KBM-7 (cell line): ENCODE data around the gene PAK1.

Experiments used
- DNase-seq: peaks from one replicate; pipeline ENCODE4 v3.0.0-alpha.2; 2015
- in situ Hi-C: fragments of 300-500 bp; cut with MboI; formaldehyde crosslinking; loops from 2 replicates; pipeline ENCODE4 v1.14.3; 2020; ENCODE audit warnings: low sequenced_read_pairs, low pct_unique_long_range_greater_than_20kb, mixed read lengths

The PAK1 gene

DNA sequence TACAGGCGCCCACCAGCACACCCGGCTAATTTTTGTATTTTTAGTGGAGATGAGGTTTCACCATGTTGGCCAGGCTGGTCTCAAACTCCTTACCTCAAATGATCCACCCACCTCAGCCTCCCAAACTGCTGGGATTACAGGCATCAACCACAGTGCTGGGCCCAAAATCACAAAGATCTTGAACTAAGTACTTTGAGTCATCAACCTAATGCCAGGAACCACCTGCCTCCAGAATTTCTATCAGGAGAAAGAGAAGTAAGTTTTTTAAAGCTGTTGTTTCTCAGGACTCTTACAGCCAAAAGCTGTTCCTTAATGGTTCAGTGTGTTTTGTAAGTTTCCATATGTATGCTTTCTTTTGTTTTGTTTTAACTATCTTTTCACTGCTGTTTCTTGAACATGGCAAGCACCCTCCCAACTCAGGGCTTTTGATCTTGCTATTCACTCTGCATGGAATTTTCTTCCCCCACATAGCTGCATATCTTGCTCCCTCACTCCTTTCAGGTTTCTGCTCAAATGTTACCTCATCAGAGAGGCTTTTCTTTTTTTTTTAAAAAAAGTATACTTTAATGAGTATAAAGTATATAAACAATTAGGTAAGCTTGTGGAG lies 6.0 kb upstream of the PAK1 start:
- in situ Hi-C loops: no loop called here
- DNase-seq: no peak

DNA sequence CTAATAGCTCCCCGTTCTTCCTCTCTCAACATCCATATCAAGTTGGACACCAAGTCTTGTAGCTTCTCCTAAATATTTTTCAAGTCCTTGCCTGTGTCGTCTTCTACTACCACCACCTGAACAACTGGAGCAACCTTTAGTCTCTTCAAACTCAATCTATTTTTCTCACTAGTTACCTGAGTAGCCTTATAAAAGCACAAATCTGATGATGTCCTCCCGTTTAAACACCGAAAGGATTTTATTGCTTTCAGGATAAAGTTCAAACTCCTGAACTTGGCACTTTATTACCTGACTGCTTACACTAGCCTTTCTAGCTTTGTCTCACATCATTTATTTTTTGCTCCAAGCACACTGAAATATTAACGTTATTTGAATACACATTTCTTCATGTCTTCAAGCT lies 1.3 kb upstream of the PAK1 start:
- no peak for DNase-seq
- in situ Hi-C loops: no loop called here

DNA sequence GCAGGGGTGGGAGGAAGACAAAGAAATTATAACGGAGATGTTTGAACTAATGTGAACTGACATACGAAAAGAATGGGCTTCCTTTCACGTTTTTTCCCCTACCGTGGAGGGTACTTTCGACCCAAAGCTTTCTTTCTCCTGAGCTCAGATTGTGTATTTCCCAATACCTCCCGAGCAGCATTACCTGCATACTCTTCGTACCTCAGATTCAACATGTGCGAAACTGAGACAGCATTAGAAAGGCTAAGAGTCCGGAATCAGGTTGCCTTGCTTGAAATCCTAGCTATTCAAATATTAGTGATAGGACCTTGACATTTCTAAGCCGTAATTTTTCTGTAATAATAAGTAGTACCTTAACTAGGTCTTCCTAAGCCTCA lies 778 bp upstream of the PAK1 start:
- DNase-seq: no peak
- in situ Hi-C loops: no loop called here

DNA sequence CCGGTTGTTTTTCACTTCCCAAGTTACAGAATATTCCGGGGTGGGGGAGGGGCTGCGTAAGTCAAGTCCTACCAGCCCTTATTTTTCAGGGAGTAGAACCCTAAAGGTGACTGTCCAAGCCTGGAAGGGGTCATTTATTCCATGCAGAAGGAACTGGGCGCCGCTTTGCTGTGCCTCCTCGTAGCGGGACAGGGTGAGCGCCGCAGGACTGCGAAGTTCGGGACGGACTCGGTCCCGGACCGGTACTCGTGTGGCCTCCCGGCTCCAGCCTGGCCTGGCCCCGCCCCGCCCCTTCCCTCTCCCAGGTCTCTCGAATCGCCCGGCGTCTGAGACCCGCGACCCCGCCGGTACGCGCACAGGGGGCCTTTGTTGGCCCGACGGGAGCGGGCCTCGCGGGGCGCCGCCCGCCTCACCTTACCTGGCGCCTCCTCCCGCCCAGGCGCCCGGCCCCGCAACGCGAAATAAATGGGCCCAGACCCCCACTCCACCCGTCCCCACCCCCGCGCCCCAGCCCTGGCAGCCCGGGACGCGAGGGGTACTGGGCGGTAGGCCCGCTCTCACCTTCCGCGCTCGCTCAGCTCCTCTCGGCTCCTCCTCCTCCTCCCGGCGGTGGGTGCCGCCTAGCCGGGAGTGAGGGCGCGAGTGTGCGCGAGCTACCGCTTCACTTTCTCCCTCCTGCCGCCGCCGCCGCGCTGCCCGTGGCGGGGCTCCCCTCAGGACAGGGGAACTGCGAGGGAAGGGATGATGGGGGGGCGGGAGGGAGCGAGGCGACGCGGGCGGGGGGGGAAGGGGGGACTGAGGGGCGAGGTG lies 698 bp downstream of the PAK1 start:
- in situ Hi-C loops: no loop called here
- DNase-seq: no peak

DNA sequence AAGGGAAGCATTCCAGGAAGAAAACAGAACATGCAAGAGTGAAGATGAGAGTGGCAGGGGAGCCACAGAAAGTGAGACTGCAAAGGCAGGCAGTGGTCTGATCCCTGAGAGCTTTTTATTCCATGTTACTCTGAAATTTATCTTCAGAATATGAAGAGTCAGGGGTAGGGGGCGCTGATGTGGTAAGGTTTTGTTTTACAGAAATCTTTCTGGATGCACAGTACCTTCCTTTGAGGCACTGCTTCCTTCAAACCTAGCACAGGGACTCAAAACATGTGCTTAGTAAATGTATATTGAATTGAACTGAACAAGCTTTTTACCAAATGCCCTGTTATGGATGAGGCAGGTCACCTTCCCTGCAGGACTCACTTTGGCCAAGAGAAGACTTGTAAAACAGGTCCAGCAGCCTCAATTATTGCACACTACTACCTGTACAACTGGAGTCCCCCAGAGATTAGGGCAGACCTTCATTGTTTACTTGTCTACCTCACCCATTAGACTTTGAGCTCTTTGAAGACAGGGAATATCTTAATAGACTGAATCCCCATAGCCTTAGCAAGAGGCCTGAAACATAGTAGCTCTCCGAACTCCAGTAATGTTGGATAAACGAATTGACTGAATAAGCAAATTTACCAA lies 2.2 kb downstream of the PAK1 start:
- in situ Hi-C loops: no loop called here
- DNase-seq: peak; percentile 59

DNA sequence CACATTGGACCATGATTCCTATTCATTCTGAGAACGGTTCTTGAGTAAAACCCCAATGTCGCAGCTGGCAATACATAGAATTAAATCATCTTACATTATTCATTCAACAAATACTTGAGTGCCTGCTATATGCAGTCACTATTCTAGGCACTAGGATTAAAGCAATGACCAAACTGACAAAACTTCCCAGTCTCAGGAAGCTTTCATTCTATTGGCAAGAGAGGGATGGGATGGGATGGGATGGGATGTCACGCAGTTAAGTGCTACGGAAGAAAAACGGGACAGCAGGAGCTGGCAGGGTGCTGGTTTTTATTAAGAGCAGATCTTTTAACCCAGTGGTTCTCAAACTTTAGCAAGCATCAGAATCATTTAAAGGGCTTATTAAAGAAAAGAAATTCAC lies 2.9 kb downstream of the PAK1 start:
- in situ Hi-C loops: no loop called here
- no peak for DNase-seq

DNA sequence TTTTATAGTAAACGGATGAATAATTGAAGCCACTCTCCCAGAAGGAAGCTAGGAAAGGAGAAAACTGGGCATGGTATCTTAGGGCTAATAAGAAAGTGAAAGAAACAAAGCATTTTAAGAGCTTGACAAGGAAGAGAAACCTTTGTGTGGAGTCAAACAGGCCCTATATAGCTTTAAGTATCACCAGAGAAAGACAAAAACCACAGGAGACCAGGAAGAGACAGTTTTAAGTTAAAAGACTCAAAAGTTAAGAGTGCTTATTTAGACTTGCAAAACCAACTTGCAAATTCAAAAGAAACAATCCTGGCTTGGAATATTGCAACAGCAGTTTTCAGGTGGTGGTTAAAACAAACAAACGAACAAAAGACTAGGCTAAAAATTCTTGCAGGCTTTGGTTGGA lies 3.4 kb downstream of the PAK1 start:
- in situ Hi-C loops: no loop called here
- no peak for DNase-seq

DNA sequence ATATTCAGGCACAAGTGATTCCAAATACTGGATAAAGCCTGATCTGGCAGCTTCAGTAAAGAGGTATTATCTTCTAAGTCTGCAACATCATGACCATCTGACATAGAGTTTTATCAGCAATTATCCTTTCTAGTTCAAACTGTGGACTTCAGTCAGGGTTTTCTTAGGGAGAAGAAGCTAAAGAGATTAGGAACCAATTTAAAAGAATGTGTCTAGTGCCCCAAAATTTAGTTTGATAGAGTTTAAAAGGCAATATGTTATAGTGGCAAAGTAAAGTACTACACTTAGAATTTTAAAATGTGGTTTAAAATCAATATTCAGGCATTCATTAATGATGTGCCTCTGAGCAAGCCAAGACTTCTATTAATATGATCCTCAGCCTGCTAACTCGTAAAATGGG lies 5.4 kb downstream of the PAK1 start:
- no peak for DNase-seq
- in situ Hi-C loops: no loop called here

DNA sequence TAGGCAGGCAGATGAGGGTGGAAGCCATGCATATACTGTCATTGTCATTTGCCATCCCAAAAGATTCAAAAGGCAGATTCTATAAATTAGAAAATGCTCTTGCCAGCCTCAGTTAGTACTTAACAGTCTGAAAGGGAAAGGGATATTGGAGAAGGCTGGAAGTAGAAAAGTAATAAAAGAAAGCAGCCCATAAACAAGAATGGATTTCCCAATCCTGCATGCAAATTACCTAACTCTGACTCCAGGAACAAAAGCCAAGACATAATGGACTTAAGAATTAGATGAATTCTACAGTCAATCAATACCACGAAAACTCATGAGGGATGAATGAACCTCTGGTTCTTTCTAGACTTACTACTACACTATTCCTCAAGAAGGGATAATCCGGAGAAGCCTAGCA lies 5.9 kb downstream of the PAK1 start:
- DNase-seq: no peak
- in situ Hi-C loops: no loop called here

DNA sequence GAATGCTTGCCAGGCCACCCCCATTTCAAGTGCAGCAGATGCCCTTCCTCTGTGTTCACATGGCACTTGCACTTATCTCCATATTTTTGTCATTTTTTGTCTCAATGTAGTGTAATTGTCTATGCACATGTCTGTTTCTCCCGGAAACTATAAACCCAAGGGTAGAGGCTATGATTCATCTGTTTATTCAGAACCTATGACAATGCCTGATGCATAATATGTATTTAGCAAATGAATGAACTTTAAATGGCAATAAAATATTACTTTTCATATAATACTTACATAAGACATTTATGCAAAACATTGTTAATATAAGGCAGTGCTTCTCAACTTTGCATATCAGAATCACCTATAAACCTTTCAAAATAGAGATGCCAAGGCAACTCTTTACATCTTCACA lies 6.7 kb downstream of the PAK1 start:
- DNase-seq: no peak
- in situ Hi-C loops: no loop called here

DNA sequence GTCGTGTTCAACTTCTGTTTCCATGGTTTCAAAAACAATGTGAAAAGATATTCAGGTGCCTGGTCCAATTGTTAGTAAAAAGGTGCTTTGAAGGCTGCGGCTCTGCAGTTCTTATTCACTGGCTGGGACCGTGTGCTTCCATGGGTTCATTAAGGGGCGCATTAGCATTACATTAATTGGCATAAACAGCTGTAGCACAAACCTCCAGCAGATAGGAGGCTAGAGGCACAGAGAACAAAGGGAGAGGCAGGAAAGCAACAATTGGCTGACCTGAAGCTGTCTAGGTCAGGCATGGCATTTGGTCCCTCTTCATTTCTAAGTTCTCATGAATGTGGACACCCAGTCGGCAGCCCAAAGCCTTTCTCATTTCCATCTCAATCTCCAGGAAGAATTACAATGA lies 16.6 kb downstream of the PAK1 start:
- in situ Hi-C loops: no loop called here

DNA sequence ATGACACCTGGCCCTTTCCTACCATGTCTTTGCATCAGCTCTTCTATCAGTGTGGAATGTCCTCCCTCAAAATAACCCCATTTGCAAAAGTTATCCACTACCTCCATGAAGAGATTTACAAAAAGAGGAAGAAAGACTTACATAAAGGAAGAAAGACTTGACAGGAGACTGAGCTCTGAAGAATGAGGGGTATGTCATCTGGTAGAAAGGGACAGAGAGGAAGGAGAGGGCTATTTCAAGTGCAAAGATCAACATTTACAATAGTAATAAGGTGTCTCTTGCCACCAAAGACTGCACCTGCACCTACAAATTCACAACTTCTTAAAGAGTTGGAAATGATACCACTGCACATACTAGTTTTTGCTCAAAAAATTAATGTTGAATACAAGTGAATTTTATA lies 18.2 kb downstream of the PAK1 start:
- peak; percentile 33 for DNase-seq
- in situ Hi-C loops: no loop called here

More for the DNA sequence above, 16.6 kb downstream of the PAK1 start:
- no peak for DNase-seq

DNA sequence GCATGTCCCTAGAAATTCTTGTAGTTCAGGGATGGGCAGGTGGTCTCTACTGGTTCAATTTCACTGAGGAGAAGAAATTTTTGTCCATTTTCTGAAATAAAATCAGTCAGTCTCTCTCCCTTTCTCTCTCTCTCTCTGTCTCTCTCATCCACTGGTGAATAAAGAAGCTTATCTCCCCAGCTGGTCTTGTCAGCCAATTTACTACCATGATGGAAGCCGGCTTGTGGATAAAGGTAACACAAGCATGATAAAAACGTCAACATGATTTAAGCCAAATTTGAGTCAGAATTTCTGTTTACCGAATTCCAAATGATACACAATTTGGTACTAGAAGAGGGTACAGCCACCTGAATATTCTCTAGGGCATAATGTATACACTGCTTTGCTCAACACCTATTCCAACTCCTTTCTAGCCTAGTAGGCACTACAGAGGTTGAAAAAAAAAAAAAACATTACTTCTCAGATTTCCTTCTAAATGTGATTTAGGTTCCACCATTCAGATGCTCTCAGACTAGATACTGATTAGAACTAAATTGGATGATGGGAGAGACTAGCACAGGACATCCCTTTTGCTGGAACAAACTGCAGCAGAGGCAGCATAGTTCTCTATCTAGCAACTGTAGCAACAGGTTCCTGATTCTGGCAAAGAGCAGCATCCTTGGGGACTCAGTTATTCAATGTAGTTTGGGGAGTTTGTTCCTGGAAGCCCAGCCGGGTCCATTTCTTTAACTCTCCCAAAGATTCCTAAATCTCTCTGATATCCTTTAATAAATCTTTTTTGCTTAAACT lies 18.8 kb downstream of the PAK1 start:
- in situ Hi-C loops: no loop called here
- DNase-seq: no peak

DNA sequence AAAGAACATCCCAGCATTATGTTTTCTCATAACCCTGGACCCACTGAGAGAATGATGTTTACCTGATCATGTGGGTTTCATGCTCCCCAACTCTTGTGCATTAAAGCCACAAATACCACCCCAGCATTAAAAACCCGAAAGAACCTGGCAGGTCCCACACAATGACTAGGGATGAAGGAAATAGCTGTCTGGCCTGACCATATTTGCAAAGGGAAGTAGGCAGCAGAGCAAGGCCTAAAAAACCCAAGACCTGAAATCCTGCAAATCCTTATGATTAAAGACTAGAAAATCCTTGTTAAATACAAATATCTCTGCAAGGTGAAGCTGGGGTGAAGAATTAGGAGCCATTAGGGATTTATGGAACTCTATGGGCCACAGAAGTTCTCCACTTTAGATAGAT lies 23.7 kb downstream of the PAK1 start:
- DNase-seq: no peak
- in situ Hi-C loops: no loop called here

DNA sequence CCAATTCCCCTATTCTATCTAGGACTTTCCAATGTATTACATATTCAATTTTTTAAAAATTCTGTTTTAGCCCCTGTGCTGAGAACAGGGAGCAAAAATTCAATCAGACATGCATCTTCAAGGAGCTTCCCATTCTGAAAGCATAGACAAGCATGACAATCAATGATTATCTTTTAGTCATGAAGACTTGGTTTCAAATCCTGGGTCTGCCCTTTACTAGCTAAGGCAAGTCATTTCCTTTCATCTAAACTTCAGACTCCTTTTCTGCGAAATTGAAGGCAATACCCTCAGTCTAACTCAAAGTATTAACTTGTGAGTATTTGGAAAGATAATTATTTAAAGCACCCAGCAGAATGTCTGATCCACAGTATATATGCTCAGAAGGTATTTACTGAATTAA lies 24.1 kb downstream of the PAK1 start:
- in situ Hi-C loops: no loop called here

DNA sequence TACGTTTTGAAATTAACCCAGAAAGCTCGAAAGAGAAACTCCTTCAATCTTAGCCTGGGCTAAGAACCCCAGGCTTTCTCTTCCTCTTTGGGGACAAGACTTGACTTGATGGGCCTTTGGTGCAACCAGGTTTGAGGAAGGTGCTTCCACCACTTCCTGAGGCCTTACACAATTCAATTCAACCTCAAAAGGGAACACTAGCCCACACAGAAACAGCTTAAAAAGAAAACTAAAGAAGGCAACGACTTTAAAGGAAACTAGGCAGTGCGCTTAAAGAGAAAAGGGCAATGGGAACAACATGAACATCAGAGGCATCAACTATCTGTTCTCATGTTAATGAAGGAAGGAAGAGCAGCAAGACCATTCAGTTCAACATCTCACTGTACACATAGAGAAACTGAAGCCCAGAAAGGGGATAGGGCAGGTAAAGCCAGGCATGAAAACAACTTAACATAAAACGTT lies 24.8 kb downstream of the PAK1 start:
- in situ Hi-C loops: no loop called here
- DNase-seq: peak; percentile 77

More for the DNA sequence above, 24.1 kb downstream of the PAK1 start:
- DNase-seq: no peak

DNA sequence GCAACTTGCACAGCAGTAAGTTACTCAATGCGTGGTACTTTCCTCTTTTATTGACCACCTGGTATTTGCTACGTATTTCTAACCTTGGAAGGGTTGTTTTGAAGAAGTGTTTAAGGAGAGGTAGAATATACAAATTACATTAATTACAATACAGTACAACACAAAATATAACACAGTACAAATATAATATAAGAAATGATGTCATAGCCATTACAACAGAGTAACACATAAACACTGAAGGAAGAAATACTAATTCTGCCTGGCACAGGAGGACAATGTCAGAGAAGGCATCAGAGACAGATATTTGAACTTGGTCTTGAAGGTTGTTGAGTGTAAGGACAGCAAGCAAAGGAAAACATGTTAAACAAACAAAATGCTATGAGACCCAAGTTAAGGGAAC lies 25.6 kb downstream of the PAK1 start:
- no peak for DNase-seq
- in situ Hi-C loops: no loop called here

DNA sequence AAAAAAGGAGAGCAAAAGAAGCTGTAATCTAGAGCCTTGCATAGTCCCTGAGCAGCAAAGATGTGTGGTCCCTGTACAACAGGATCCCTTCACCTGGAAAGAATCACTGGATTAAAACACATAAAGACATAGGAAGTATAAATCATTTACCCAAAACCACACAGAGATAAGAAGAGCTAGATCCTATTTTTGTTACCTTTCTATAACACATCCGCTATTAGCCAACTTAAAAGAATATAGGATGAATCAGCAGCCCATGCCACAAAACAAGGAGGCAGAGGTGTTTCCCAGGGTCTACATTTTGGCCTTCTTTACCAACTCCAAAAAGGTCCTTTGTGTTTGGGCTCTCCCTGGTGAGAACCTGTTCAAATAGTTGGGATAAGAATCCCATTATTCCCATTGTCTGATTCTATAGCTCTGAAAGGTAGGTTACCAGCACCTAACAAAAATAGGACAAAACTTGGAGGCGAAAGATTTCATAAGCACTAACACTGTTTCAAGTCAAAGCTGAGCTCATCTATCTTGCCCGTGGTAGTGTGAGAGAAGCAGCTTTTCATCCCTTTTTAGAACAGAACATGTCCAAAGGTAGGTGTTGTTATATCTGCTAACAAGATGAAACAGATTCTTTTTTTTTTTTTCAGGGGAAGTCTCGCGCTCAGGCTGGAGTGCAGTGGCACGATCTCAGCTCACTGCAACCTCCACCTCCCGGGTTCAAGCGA lies 26.8 kb downstream of the PAK1 start:
- no peak for DNase-seq
- in situ Hi-C loops: no loop called here

DNA sequence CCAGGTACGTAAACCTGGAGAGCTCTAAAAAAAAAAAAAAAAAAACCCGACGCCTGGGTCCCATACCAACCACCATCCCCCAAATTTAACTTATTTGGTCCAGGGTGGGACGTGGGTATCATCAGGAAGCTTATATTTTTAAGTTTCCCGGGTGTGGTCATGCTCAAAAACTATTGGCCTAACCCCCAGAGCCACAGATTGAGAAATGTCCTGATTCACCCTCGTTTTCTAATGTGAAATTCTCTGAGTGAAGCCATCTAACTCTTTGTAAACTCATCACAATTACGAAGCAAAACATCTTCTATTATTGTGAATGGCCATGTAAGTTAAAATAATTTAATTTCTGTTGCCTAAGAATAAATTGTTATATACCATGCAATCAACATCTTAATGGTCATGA lies 29.6 kb downstream of the PAK1 start:
- in situ Hi-C loops: no loop called here
- no peak for DNase-seq
